Medulla oblongata (tissue), 1 donor: Measurements from ENCODE around the gene NFIB.

Experiments
- DNase-seq: peaks from one replicate; pipeline ENCODE4 v3.0.0-alpha.2; 2015; ENCODE audit errors: extremely low spot score

The NFIB gene

GRCh38 chr9:14214693-14215092, 99.2 kb downstream of the NFIB start:
- DNase-seq, result no peak

DNA sequence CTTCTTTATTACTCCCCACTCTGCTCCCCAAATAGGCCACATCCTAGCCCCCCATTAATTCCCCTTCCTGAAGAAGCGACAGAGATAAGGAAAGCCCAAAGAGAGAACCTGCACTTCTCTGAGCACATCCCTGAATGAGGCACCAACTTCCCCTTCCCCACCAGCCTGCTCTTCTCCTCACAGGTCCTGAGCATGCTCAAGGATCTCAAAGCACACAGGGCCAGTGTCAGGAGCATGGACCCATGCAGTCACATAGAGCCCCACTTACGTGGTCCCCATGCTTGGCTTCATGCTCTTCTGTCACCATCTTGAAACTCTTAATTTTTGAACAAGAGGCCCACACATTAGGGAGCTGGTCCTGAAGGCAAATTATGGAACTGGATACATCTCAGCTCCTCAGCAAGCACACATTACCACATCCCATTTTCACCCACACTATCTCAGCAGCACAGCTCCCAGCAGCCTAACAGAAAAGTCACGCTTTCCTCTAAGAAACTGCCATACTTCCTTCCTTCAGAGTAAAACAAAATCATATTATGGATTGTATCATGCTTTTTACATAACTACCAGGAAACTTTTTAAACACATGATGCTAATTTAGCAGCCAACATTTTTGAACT, 99.8 kb downstream of the NFIB start:
- DNase-seq, result no peak

GRCh38 chr9:14213504-14213903, 100.4 kb downstream of the NFIB start:
- no peak for DNase-seq

DNA sequence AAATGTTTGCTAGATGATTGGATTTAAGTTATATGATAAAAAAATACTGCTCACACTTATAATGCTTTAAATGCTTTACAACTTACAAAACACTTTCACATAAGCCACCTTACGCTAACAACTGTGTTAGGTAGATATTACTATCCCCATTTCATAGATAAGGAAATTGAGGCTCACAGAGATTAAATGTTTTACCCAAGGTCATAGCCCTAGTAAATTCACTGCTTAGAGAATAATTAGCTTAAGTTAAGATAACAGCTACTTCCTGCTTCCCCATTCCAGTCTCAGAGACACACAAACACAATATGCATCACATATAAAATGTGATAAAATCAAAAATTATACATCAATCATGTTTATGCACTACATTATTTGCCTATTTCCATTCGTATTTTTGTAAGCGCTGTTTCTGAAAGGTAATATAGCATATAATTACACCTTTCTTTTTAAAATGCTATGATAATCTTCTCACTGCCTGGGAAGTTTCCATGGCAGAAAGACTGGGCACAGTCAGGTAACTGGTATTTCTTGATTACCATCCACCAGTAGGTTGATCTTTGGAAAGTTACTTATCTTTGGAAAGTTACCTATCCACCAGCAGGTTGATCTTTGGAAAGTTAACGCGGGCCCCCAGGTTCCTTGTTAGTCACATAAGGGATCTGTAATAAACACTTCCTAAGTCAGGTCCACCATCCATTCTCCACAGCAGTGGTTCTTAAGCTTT, 101.1 kb downstream of the NFIB start:
- no peak for DNase-seq

GRCh38 chr9:14212077-14212476, 101.9 kb downstream of the NFIB start:
- DNase-seq, result no peak

GRCh38 chr9:14211564-14211963, 102.4 kb downstream of the NFIB start:
- no peak for DNase-seq

GRCh38 chr9:14210428-14210827, 103.5 kb downstream of the NFIB start:
- DNase-seq, result no peak

DNA sequence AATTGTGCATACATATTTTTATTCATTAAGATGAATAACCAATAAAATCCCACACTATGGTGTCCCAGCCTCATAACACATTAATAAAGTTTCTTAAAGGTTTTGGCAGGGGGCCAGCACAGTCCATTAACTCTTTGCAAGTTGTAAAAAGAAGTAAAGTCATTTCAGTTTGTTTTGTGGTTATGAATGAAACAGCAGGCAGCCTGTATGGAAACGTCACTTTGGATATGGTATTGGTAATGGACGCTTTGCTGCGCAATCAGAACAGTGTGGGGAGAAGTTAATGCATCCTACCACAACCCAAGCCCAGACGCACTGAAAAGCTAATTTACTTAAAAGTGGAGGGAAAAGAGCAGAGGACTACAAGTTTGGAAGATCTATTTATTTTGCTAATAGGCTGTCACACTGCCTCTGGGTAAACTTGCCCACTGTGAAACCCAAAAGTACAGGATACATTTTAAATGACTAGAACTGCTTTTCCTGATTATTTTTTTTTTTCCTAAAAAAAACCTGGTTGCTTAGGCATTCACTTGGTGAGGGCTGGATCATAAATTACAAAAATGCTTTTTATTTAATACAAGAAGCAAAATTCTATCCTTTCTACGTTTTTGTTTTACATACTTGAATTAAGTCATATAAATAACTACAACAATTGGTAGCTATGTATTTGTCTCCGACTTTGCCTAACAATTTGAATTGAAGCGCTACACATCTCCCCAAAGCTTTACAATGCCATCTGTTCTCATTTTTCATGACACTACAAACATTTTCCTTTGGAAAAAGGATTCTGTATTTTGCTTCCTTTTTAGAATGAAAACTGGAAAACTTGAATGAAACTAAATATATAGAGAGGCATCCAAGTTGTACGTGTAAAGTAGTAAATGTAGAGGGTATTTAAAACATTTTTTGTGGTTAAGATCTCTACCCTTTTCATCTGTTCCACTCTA, 104.3 kb downstream of the NFIB start:
- DNase-seq, result no peak

DNA sequence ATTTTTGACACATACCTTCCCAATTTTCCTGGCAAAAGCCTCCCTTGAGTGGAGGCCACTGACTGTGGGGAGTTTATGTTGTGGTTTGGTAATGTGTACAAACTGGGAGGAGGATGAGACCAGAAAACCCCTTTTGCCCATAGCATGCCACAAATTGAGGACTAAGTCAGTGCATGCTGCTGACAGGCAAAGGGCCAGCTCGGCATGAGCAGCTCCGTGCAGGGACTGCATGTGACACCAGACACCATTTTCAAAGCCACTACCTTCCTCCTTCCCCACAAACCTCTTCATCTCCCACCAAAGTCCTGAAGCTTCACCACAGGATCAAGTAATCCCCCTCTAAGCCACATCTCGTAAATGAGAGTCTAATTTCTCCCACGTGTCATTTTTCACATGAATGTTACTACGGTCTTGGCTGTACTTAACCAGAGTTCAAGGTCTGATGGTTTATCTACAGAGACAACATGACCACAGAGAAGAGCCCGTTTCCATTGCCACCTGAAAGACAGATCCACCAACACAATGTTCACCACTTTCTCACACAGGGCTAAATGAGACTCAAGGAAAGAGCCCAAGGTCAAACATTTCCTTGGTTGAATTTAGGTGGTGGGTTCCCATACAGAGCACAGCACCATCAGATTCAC, 106.5 kb downstream of the NFIB start:
- DNase-seq, result no peak

GRCh38 chr9:14205463-14205862, 108.5 kb downstream of the NFIB start:
- no peak for DNase-seq

DNA sequence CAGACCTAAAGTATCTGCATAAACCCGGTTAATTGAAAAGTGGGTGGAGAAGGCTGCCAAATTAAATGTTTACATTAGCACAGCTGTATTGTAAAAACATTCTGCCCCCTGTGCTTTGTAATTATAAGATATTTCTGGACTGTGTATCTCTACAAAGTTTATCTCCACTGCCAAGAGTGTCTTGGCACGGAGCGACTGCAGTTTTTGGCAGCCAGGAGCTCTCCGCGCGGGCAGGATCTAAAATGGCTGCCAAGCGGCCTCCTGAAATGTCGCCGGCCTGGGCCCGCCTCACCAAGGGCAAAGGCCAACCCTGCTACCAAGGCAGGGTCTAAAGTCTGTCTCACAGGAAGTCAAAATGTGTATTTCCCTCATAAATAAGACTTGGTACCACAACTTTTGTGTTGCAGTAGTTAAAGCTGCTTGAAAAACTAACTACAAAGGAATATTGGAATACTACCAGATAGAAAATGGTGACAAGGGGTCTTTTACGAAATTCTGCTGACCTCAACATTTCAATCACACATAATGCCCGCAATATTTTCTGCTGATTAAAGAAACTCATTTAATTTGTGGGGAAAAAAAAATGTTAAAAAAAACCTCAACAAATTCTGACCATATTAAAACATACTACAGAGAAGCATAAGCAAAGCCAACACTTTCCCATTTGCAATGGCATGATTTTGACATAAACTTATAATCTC, 110.4 kb downstream of the NFIB start:
- peak; percentile 63 for DNase-seq

- peak; percentile 80 for DNase-seq
Measured at GRCh38 chr9:14198841-14199455, 115.0 kb downstream of the NFIB start.

GRCh38 chr9:14198047-14198840, 115.7 kb downstream of the NFIB start:
- DNase-seq, result no peak

DNA sequence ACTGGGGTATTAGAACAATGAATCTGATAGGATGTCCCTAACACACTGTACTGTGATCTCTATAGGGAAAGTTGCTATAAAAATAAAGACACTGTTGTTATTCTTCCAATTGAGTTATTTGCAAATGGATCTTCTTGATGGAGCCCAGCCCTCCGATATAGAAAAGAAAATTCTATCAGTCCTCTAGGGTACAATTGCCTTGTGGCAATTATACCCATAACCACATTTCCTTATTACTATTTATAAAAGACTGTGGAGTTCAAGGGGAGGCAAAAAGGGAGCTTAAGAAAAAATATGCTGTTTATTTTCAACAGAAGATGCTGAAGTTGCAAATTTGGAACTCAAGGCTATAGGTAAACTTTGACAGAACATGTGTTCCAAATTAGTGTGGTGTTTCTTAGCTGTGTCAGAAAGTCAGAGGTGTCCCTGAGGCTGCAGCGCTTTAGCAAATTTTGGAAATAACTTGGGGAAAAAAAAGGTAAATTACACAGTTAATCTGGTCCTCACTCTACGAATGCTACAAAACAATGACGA, 116.5 kb downstream of the NFIB start:
- DNase-seq, result no peak

DNA sequence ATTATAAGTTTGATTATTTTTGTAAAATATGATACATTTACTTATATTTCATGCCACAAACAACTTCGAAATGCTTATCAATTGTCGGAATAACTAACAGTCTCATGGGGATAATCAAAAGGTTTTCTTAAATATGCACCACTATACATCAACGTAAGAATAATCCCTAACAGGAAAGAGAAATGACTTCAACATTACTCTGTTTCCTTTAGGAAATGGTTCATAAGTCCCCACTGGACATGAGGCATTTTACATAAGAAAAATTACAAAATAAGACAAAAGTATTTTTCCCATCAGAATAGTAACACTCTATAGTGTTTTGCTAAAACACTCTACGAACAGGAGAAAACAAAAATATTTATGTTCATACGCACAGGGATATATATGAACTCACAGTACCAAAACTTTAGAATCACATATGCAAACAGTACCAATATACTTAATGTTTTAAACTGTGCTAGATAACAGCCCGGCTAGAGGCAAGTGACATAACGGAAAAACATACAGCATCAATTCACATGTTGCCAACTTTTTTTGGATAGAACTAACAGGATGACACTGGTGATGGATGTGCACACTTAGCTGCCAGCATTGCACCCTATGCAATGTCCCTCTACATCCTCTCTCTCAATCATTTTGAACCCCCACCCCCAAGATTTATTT, 120.5 kb downstream of the NFIB start:
- DNase-seq, result no peak

DNA sequence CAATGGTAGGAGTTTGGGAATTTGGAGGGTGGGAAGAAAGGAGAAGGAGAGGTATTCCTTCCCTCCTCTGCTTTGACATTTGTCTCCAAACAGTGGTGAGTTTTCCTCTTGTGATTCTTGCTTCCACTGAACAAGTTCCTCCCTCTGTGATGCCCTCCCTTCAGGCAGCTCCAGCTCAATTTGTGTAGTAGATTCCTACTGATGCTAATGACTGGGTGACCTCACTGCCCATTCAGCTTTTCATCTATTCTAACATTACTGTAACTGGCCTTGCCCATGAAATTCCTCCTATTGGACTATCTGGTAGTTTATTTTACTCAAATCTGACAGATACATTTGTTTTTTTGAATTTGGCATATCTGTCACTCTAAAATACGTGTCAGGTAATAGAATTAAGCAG, 121.4 kb downstream of the NFIB start:
- DNase-seq, result no peak

- no peak for DNase-seq
Measured at GRCh38 chr9:14191512-14191911, 122.4 kb downstream of the NFIB start.

DNA sequence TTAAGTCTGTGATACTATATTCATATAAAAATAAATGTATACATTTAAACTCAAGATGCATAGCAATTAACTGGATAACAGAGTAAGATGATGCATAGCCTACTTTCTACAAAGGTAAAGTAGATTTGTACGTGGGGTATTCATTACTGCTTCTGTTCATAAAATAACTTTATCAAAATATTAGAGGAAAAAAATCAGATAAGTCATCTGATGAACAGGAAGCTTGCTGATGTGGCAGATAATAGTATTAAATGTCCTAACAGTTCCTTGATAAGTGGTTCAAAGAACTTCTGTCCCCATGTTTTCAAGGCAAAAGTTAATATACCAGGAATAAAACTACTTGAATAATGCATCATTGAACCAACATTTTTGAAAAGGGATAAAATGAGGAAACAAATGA, 123.7 kb downstream of the NFIB start:
- DNase-seq, result no peak

GRCh38 chr9:14189578-14189977, 124.4 kb downstream of the NFIB start:
- no peak for DNase-seq
